HTERT RPE-1 (cell line): Measurements from ENCODE around the gene P2RY4.
"Not testable (repeated sequence)": the region's sequence is repeated elsewhere in the genome, so short reads cannot be mapped to it uniquely, and the experiment has no call there.

Source experiments
- in situ Hi-C: fragments of 300-500 bp; cut with MboI; formaldehyde crosslinking; loops from 4 replicates; pipeline ENCODE4 v1.14.3; 2020; ENCODE audit warnings: low sequenced_read_pairs

The P2RY4 gene

GRCh38 chrX:70244881-70245280 is 15.1 kb downstream of the P2RY4 start:
- in situ Hi-C loops = no loop called here

GRCh38 chrX:70243601-70244000 is 16.4 kb downstream of the P2RY4 start:
- in situ Hi-C loops = not testable (repeated sequence)

GRCh38 chrX:70241501-70241900 is 18.5 kb downstream of the P2RY4 start:
- in situ Hi-C loops = no loop called here

GRCh38 chrX:70240751-70241150 is 19.3 kb downstream of the P2RY4 start:
- in situ Hi-C loops = no loop called here

- in situ Hi-C loops = no loop called here
These were observed 25.6 kb downstream of the P2RY4 start, which contains the start of gene AWAT1 for GRCh38 chrX:70234355-70234754. Gene AWAT1 (plus strand): TSS chrX:70234655. CDS start chrX:70234696, 41 bp downstream.

- in situ Hi-C loops = no loop called here
These were observed 28.3 kb downstream of the P2RY4 start for GRCh38 chrX:70231666-70232065.

GRCh38 chrX:70226687-70227086 is 33.3 kb downstream of the P2RY4 start:
- in situ Hi-C loops = no loop called here

- in situ Hi-C loops = no loop called here
These were observed 34.0 kb downstream of the P2RY4 start for GRCh38 chrX:70226048-70226447.

- in situ Hi-C loops = no loop called here
These were observed 39.9 kb downstream of the P2RY4 start for GRCh38 chrX:70219938-70220764.

- in situ Hi-C loops = not testable (repeated sequence)
These were observed 50.4 kb downstream of the P2RY4 start for GRCh38 chrX:70209570-70209969.

GRCh38 chrX:70208479-70208878 is 51.5 kb downstream of the P2RY4 start:
- in situ Hi-C loops = no loop called here
